GM12878 (cell line): ENCODE measurements around the gene POLN. TPM values are rescaled to one million over a fixed set of nuclear protein-coding genes. Genes with fewer than 3 reads are reported as not detected.

Experiments
- ATAC-seq: fragments of 200-7000 bp; cut with Tn5 transposase; 3 replicates; pipeline ENCODE4 v1.9.1; 2020; ENCODE audit warnings: mild to moderate bottlenecking, moderate library complexity
- BruUV-seq: library from RNA; stranded (reverse); fragments of 400-500 nt; replicated peaks from 2 replicates; lab custom pipeline; 2021; lab: Mats Ljungman, UMichigan
- CTCF ChIA-PET: fragments of 300-600 bp; sonication (Branson Sonifier 250); formaldehyde crosslinking; extraction: SDS; loops from one replicate; lab custom pipeline; 2021; ENCODE audit warnings: inconsistent platforms; lab: Yijun Ruan, JAX
- POLR2A ChIA-PET: fragments of 350-600 bp; formaldehyde crosslinking; extraction: SDS; loops from one replicate; lab custom pipeline; 2021; ENCODE audit warnings: inconsistent platforms; lab: Charles Lee
- RAD21 ChIA-PET: fragments of 300-600 bp; sonication (Branson Sonifier 250); formaldehyde crosslinking; loops from one replicate; lab custom pipeline; 2023; ENCODE audit warnings: antibody characterized with exemption; ENCODE audit not compliant: unreplicated experiment; lab: Charles Lee
- SMC1A ChIA-PET: fragments of 300-600 bp; sonication (Branson Sonifier 250); formaldehyde crosslinking; loops from one replicate; lab custom pipeline; 2023; ENCODE audit not compliant: unreplicated experiment, uncharacterized antibody; lab: Charles Lee
- DNase-seq: peaks from one replicate; pipeline ENCODE4 v3.0.0-alpha.2; 2011; ENCODE audit warnings: low read depth, low spot score
- FAIRE-seq: peaks from 3 replicates; lab custom pipeline; 2011; peaks lifted over from hg19 to GRCh38; lab: Jason Lieb, UNC
- H2AFZ ChIP-seq: 2 replicates; pipeline ENCODE4 v1.6.0; 2011; ENCODE audit warnings: low read depth, low read length, control low read depth; ENCODE audit not compliant: control insufficient read depth
- H3K27ac ChIP-seq: 2 replicates; pipeline ENCODE4 v1.5.1; 2011; ENCODE audit warnings: control low read depth; ENCODE audit not compliant: control insufficient read depth, insufficient read depth
- H3K27me3 ChIP-seq, 2 experiments: replicated peaks in 1 of 2; 2 replicates each; pipeline versions ENCODE4 v1.6.0 to v1.6.1; 2011; ENCODE audit warnings: low read length in 1 of 2; ENCODE audit not compliant: control insufficient read depth in 2 of 2, insufficient read depth in 2 of 2
- H3K36me3 ChIP-seq, 2 experiments: 2 replicates each; pipeline ENCODE4 v1.5.1; 2011; ENCODE audit warnings: low read length in 1 of 2; ENCODE audit not compliant: control insufficient read depth in 2 of 2, insufficient read depth in 2 of 2
- H3K4me1 ChIP-seq: 2 replicates; pipeline ENCODE4 v1.6.1; 2011; ENCODE audit warnings: mild to moderate bottlenecking, low read length, moderate library complexity, mixed read lengths; ENCODE audit not compliant: control insufficient read depth, insufficient read depth
- H3K4me2 ChIP-seq: 2 replicates; pipeline ENCODE4 v1.6.0; 2011; ENCODE audit warnings: control low read depth; ENCODE audit not compliant: control insufficient read depth, insufficient read depth
- H3K4me3 ChIP-seq: fragments of 200-600 bp; sonication (generic); 2 replicates; pipeline ENCODE4 v1.5.1; 2016
- H3K79me2 ChIP-seq: 2 replicates; pipeline ENCODE4 v1.6.0; 2011; ENCODE audit warnings: low read length; ENCODE audit not compliant: control insufficient read depth, insufficient read depth
- H3K9ac ChIP-seq: 2 replicates; pipeline ENCODE4 v1.8.0; 2011; ENCODE audit warnings: low read length, control low read depth, mixed read lengths; ENCODE audit not compliant: control insufficient read depth, insufficient read depth
- H3K9me3 ChIP-seq: replicated peaks from 3 replicates; pipeline ENCODE4 v1.5.1; 2011; ENCODE audit warnings: mild to moderate bottlenecking, low read length; ENCODE audit not compliant: control insufficient read depth, insufficient read depth
- H4K20me1 ChIP-seq: 2 replicates; pipeline ENCODE4 v1.6.0; 2011; ENCODE audit not compliant: control insufficient read depth, insufficient read depth
- ASH2L ChIP-seq: fragments of 300-600, 200-600 bp; sonication (generic); IDR thresholded peaks from 2 replicates; pipeline ENCODE4 v1.6.1; 2017; ENCODE audit warnings: low read depth, mild to moderate bottlenecking, borderline replicate concordance
- ATF2 ChIP-seq: IDR thresholded peaks from 2 replicates; pipeline ENCODE4 v1.6.1; 2012; ENCODE audit warnings: low read length, inconsistent platforms
- ESRRA ChIP-seq: IDR thresholded peaks from 2 replicates; pipeline ENCODE4 v1.6.1; 2012; ENCODE audit warnings: mild to moderate bottlenecking, low read length, improper control_type of control experiment
- EZH2 ChIP-seq: IDR thresholded peaks from 2 replicates; pipeline ENCODE4 v1.6.1; 2012; ENCODE audit warnings: low read depth, mild to moderate bottlenecking, control low read depth, inconsistent platforms, low read length, borderline replicate concordance; ENCODE audit not compliant: control insufficient read depth
- FOXK2 ChIP-seq: fragments of 450-650 bp; IDR thresholded peaks from 2 replicates; pipeline ENCODE4 v1.6.1; 2017; ENCODE audit warnings: mild to moderate bottlenecking, moderate library complexity
- POLR2AphosphoS5 ChIP-seq: IDR thresholded peaks from 2 replicates; pipeline ENCODE4 v1.6.1; 2011; ENCODE audit warnings: mild to moderate bottlenecking, low read length, inconsistent platforms
- RELA ChIP-seq: fragments of 450-650 bp; IDR thresholded peaks from 2 replicates; pipeline ENCODE4 v1.8.0; 2014; ENCODE audit warnings: borderline replicate concordance; ENCODE audit not compliant: partially characterized antibody
- SPI1 ChIP-seq: IDR thresholded peaks from 2 replicates; pipeline ENCODE4 v1.6.1; 2011; ENCODE audit warnings: low read depth, mild to moderate bottlenecking, low read length, moderate library complexity, borderline replicate concordance; ENCODE audit not compliant: insufficient read depth
- SRF ChIP-seq, 2 experiments: IDR thresholded peaks; 2 replicates each; pipeline ENCODE4 v1.6.1; 2011; ENCODE audit warnings: low read depth in 2 of 2, low read length in 2 of 2, mild to moderate bottlenecking in 1 of 2, moderate library complexity in 1 of 2
- USF1 ChIP-seq: IDR thresholded peaks from 2 replicates; pipeline ENCODE4 v1.6.1; 2011; ENCODE audit warnings: borderline replicate concordance, low read depth, mild to moderate bottlenecking, moderate library complexity, mixed read lengths, low read length; ENCODE audit not compliant: insufficient read depth; ENCODE audit errors: extremely low read length
- WGBS: methylation state at CpG from one replicate; pipeline ENCODE4 v1.1.6; 2016; ENCODE audit warnings: low lambda C conversion rate; ENCODE audit not compliant: insufficient replicate concordance, insufficient coverage; ENCODE audit errors: missing lambda C conversion rate; 5-methylcytosine and 5-hydroxymethylcytosine counted together
- in situ Hi-C: fragments of 300-500 bp; cut with MboI; formaldehyde crosslinking; loops from 9 replicates; pipeline ENCODE4 v1.14.3; 2018; ENCODE audit warnings: mixed read lengths
- intact Hi-C: fragments of 100-400 bp; cut with micrococcal nuclease; formaldehyde crosslinking; loops from one replicate; pipeline ENCODE4 v1.14.2; 2022; ENCODE audit not compliant: unreplicated experiment
- polyA plus RNA-seq, 11 experiments: library from polyadenylated mRNA; depleted of rRNA in 4 of 11; unstranded in 6 of 11; stranded (reverse) in 5 of 11; fragments of >200 nt; fragmentation: Nextera tagmentation in 4 of 11; fragmentation: Illumina TruSeq in 1 of 11; extraction: Ambion mirVana in 4 of 11; extraction: Trizol in 1 of 11; gene quantifications; 1 replicate in 1 of 11; 2 replicates in 10 of 11; pipeline versions ENCODE4 v1.2.1 to v1.2.3, GENCODE V29; 2011 to 2016; ENCODE audit warnings: inconsistent platforms in 2 of 11, missing spikeins in 2 of 11, low read depth in 1 of 11
- total RNA-seq, 4 experiments: library from RNA; depleted of rRNA in 3 of 4; stranded (reverse); fragments of >200 nt in 3 of 4; fragmentation: Illumina TruSeq in 1 of 4; extraction: Trizol in 1 of 4; gene quantifications; 2 replicates each; pipeline versions ENCODE4 v1.2.1 to v1.2.3, GENCODE V29; 2013 to 2021
- TF ChIP-seq, protein P1 (sequence below): fragments of 450-650 bp; formaldehyde crosslinking; IDR thresholded peaks from 2 replicates; pipeline ENCODE4 v1.4.0; 2020; ENCODE audit warnings: mild to moderate bottlenecking, moderate library complexity

Gene POLN
- total and polyA plus RNA-seq, 10 of the 15 experiments (the other 5 are each of a cell fraction or from before 2014, with no cell fraction given), result 0.09 to 2.0 (median 0.95) TPM; not detected in 1

DNA sequence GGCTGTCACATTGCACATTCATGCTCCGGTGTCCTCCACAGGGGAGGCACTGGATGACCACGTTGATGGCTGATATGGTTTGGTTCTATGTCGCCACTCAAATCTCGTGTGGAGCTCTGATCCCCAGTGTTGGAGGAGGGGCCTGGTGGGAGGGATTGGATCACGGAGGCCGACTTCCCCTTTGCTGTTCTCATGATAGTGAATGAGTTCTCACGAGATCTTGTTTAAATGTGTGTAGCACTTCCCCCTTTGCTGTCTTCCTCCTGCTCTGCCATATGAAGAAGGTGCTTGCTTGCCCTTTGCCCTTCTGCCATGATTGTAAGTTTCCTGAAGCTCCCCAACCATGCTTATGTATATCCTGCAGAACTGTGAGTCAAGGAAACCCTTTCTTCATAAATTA is 205.1 kb downstream of the POLN start:
- in situ Hi-C loops, result no loop called here
- Histone ChIP-seq H3K27me3 (peaks cover 3 to 4% of the 10 kb centered on the region in 2 experiments; a peak in 3 of 4 replicates), H3K4me3 (no peak overlapping the region), H2AFZ (no peak overlapping the region), H3K27ac (no peak overlapping the region), H3K79me2 (no peaks in the 10 kb centered on the region), H3K9ac (no peak overlapping the region), H3K4me2 (no peak overlapping the region), H3K9me3 (no peaks in the 10 kb centered on the region), H4K20me1 (no peaks in the 10 kb centered on the region), H3K36me3 (no peaks in the 10 kb centered on the region), H3K4me1 (peaks cover 5% of the 10 kb centered on the region; the same call in 1 of the 2 replicates)
- ChIA-PET SMC1A (no interaction called here), POLR2A (interaction anchor here (0.8 kb wide), 1 partner anchor 27 kb away, joined by 3 read pairs; no protein-coding TSS in a partner anchor), RAD21 (interaction anchor here (0.6 kb wide), 1 partner anchor 385 kb away, joined by 3 read pairs; no protein-coding TSS in a partner anchor), CTCF (no interaction called here)
- no peak for DNase-seq
- WGBS, result 64% methylated on average over 7 of the region's 7 CpGs
- TF ChIP-seq SRF (IDR thresholded peaks at IDR 0.05; ENCODE audit: low read depth in 2 of 2, low read length in 2 of 2) (no peak), ASH2L (no peak), SPI1 (peak; percentile 51), EZH2 (no peak), ESRRA (no peak)
- intact Hi-C loops, result no loop called here
- no peak for ATAC-seq
- no TSS peak for BruUV-seq
- FAIRE-seq, result no peak

DNA sequence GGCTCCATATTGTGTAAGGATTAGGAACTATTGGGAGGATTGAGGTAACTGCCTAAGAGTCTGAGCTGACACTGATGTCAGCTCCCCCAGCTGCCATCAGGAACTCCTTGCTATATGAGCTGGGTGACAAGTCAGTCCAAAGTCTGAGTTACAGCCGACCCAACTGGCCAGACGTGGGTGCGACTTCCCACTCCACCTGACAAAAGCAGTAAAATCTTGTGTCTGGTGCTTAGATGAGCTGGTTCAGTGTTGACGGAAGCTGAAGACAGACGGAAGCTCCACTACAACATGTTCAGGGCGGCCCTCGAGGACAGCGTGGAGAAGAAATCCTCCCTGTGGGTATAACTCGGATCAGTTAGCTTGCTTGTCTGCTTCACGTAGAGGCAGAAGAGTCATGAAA is 205.6 kb downstream of the POLN start:
- no peaks in the 10 kb centered on the region for H4K20me1 ChIP-seq
- WGBS, result 75% methylated on average over 10 of the region's 10 CpGs
- intact Hi-C loops (no loop called here), in situ Hi-C loops (no loop called here)
- no peak for ATAC-seq
- no peak overlapping the region for H3K4me3 ChIP-seq
- no peaks in the 10 kb centered on the region for H3K36me3 ChIP-seq
- no peak overlapping the region for H2AFZ ChIP-seq
- ChIA-PET POLR2A (no interaction called here), RAD21 (interaction anchor here (0.6 kb wide), 1 partner anchor 385 kb away, joined by 3 read pairs; no protein-coding TSS in a partner anchor), SMC1A (no interaction called here), CTCF (no interaction called here)
- no peaks in the 10 kb centered on the region for H3K9me3 ChIP-seq
- no peak for FAIRE-seq
- DNase-seq, result no peak
- H3K4me2 ChIP-seq, result no peak overlapping the region
- no peak overlapping the region for H3K9ac ChIP-seq
- H3K4me1 ChIP-seq, result peaks cover 3% of the 10 kb centered on the region; the same call in 1 of the 2 replicates
- no peaks in the 10 kb centered on the region for H3K79me2 ChIP-seq
- H3K27me3 ChIP-seq, result peaks cover under 1 to 1% of the 10 kb centered on the region in 2 experiments; a peak in 2 of 4 replicates
- no peak overlapping the region for H3K27ac ChIP-seq
- BruUV-seq, result no TSS peak
- TF ChIP-seq POLR2AphosphoS5 (no peak), ATF2 (no peak), RELA (no peak), FOXK2 (no peak), USF1 (no peak)
- TF ChIP-seq, protein P1, sequence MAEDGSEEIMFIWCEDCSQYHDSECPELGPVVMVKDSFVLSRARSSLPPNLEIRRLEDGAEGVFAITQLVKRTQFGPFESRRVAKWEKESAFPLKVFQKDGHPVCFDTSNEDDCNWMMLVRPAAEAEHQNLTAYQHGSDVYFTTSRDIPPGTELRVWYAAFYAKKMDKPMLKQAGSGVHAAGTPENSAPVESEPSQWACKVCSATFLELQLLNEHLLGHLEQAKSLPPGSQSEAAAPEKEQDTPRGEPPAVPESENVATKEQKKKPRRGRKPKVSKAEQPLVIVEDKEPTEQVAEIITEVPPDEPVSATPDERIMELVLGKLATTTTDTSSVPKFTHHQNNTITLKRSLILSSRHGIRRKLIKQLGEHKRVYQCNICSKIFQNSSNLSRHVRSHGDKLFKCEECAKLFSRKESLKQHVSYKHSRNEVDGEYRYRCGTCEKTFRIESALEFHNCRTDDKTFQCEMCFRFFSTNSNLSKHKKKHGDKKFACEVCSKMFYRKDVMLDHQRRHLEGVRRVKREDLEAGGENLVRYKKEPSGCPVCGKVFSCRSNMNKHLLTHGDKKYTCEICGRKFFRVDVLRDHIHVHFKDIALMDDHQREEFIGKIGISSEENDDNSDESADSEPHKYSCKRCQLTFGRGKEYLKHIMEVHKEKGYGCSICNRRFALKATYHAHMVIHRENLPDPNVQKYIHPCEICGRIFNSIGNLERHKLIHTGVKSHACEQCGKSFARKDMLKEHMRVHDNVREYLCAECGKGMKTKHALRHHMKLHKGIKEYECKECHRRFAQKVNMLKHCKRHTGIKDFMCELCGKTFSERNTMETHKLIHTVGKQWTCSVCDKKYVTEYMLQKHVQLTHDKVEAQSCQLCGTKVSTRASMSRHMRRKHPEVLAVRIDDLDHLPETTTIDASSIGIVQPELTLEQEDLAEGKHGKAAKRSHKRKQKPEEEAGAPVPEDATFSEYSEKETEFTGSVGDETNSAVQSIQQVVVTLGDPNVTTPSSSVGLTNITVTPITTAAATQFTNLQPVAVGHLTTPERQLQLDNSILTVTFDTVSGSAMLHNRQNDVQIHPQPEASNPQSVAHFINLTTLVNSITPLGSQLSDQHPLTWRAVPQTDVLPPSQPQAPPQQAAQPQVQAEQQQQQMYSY, result no peak
